Keratinocyte (primary cell): ENCODE results near the gene ROCK1.

Experiments used
- CTCF ChIP-seq, 3 experiments: IDR thresholded peaks in 1 of 3; conservative IDR thresholded peaks in 1 of 3; optimal IDR thresholded peaks in 1 of 3; 2 replicates in 2 of 3; 3 replicates in 1 of 3; pipeline versions ENCODE3 to v1.5.1; 2011; ENCODE audit warnings: low read length in 3 of 3, mild to moderate bottlenecking in 3 of 3, moderate library complexity in 2 of 3, control low read depth in 1 of 3, inconsistent platforms in 1 of 3; ENCODE audit not compliant: insufficient read depth in 2 of 3; ENCODE audit errors: extremely low read depth in 1 of 3
- EZH2 ChIP-seq: IDR thresholded peaks from one replicate; pipeline ENCODE4 v1.6.1; 2012; ENCODE audit warnings: inconsistent platforms, mild to moderate bottlenecking, low read length, moderate library complexity

- TF ChIP-seq CTCF (optimal IDR thresholded peaks at IDR 0.05 in 1 of 3, IDR thresholded peaks at IDR 0.05 in 1 of 3, conservative IDR thresholded peaks at IDR 0.05 in 1 of 3; ENCODE audit: extremely low read depth in 1 of 3, insufficient read depth in 2 of 3, low read length in 3 of 3) (no peak), EZH2 (no peak)
Observed at GRCh38 chr18:21038201-21038600, 73.4 kb downstream of the ROCK1 start.
